Panc1 (cell line): Measurements from ENCODE around the gene LENG8. TPM values are rescaled to one million over a fixed set of nuclear protein-coding genes. Genes with fewer than 3 reads are reported as not detected.

ENCODE experiments used
- ATAC-seq: fragments of 200-7000 bp; cut with Tn5 transposase; 2 replicates; pipeline ENCODE4 v1.9.1; 2020; ENCODE audit warnings: mild to moderate bottlenecking, moderate library complexity
- Bru-seq: library from RNA; stranded (reverse); fragments of 400-500 nt; gene quantifications from one replicate; lab custom pipeline; 2021; lab: Mats Ljungman, UMichigan
- BruChase-seq, 2 experiments: library from RNA; stranded (reverse); fragments of 400-500 nt; gene quantifications; one replicate each; lab custom pipeline; 2021; lab: Mats Ljungman, UMichigan
- BruUV-seq: library from RNA; stranded (reverse); fragments of 400-500 nt; replicated peaks from 2 replicates; lab custom pipeline; 2021; lab: Mats Ljungman, UMichigan
- CTCF ChIA-PET: fragments of 300-600 bp; sonication (Branson Sonifier 250); formaldehyde crosslinking; loops from one replicate; lab custom pipeline; 2022; ENCODE audit warnings: antibody characterized with exemption; lab: Charles Lee
- POLR2A ChIA-PET: fragments of 300-600 bp; sonication (Branson Sonifier 250); formaldehyde crosslinking; loops from one replicate; lab custom pipeline; 2022; ENCODE audit warnings: antibody characterized with exemption; lab: Charles Lee
- DNase-seq: peaks from one replicate; pipeline ENCODE4 v3.0.0-alpha.2; 2010; ENCODE audit warnings: low read depth, low spot score
- H3K27ac ChIP-seq: 2 replicates; pipeline ENCODE4 v1.5.1; 2011; ENCODE audit warnings: mild to moderate bottlenecking, low read length, inconsistent platforms
- H3K27me3 ChIP-seq: fragments of 200-500 bp; sonication (Bioruptor generic); 2 replicates; pipeline ENCODE4 v1.6.0; 2014; ENCODE audit warnings: low read length, inconsistent platforms; ENCODE audit not compliant: control insufficient read depth, insufficient read depth
- H3K36me3 ChIP-seq: fragments of 200-500 bp; sonication (Bioruptor generic); 2 replicates; pipeline ENCODE4 v1.5.1; 2014; ENCODE audit warnings: inconsistent platforms, mild to moderate bottlenecking, low read length, moderate library complexity; ENCODE audit not compliant: control insufficient read depth, insufficient read depth
- H3K4me1 ChIP-seq: 2 replicates; pipeline ENCODE4 v1.5.1; 2011; ENCODE audit warnings: inconsistent platforms, mild to moderate bottlenecking, low read length, moderate library complexity; ENCODE audit not compliant: control insufficient read depth, insufficient read depth
- H3K4me3 ChIP-seq, 2 experiments: 2 replicates each; pipeline ENCODE4 v1.5.1; 2011 to 2012; ENCODE audit warnings: low read depth in 2 of 2, low read length in 2 of 2, mild to moderate bottlenecking in 2 of 2, inconsistent platforms in 1 of 2, moderate library complexity in 1 of 2
- H3K9me3 ChIP-seq: fragments of 200-500 bp; sonication (Bioruptor generic); 2 replicates; pipeline ENCODE4 v1.5.1; 2014; ENCODE audit warnings: low read depth, mild to moderate bottlenecking, inconsistent platforms, low read length, moderate library complexity; ENCODE audit not compliant: control insufficient read depth, insufficient read depth
- POLR2AphosphoS5 ChIP-seq: IDR thresholded peaks from 2 replicates; pipeline ENCODE4 v1.6.1; 2012; ENCODE audit warnings: mild to moderate bottlenecking, low read depth, low read length, moderate library complexity
- REST ChIP-seq, 2 experiments: IDR thresholded peaks; 2 replicates each; pipeline ENCODE4 v1.6.1; 2011 to 2012; ENCODE audit warnings: low read depth in 2 of 2, control low read depth in 1 of 2, low read length in 1 of 2, mild to moderate bottlenecking in 1 of 2, moderate library complexity in 1 of 2; ENCODE audit not compliant: insufficient read depth in 1 of 2
- SIN3A ChIP-seq: IDR thresholded peaks from 2 replicates; pipeline ENCODE4 v1.6.1; 2012; ENCODE audit warnings: low read depth, mild to moderate bottlenecking, low read length, moderate library complexity, borderline replicate concordance; ENCODE audit not compliant: insufficient read depth
- TCF7L2 ChIP-seq: IDR thresholded peaks from 2 replicates; pipeline ENCODE4 v1.6.1; 2011; ENCODE audit warnings: mild to moderate bottlenecking, low read depth, low read length, inconsistent platforms
- in situ Hi-C: cut with HindIII; loops from 2 replicates; pipeline ENCODE4 v1.10.0; 2016; ENCODE audit warnings: low sequenced_read_pairs, low pct_unique_long_range_greater_than_20kb
- intact Hi-C: fragments of 100-400 bp; cut with micrococcal nuclease; formaldehyde crosslinking; loops from one replicate; pipeline ENCODE4 v1.10.0; 2022; ENCODE audit not compliant: unreplicated experiment
- long read RNA-seq: library from polyadenylated mRNA; unstranded; transcript quantifications from one replicate; pipeline ENCODE4 v2.0.0, GENCODE V29; 2021; ENCODE audit not compliant: unreplicated experiment
- polyA plus RNA-seq: library from polyadenylated mRNA; unstranded; fragments of >200 nt; gene quantifications from one replicate; pipeline ENCODE4 v1.2.1, GENCODE V29; 2012; ENCODE audit warnings: missing spikeins; ENCODE audit not compliant: insufficient read length
- total RNA-seq: library from RNA; stranded (reverse); gene quantifications from one replicate; pipeline ENCODE4 v1.2.1, GENCODE V29; 2021; ENCODE audit not compliant: unreplicated experiment
- TF ChIP-seq, protein P1 (sequence below): fragments of 450-650 bp; IDR thresholded peaks from 2 replicates; pipeline ENCODE4 v1.5.1; 2017; ENCODE audit warnings: mild to moderate bottlenecking

Gene LENG8
- 268 TPM for total RNA-seq
- 274 TPM for polyA plus RNA-seq
- Bru-seq, nascent RNA = percentile 96 among the genes with signal in this experiment
- percentile 98 among the genes with signal in this experiment for BruChase-seq, experiment 1, labeled RNA remaining after a 2-hour chase
- BruChase-seq, experiment 2, labeled RNA remaining after a 6-hour chase = percentile 99 among the genes with signal in this experiment
- long read RNA-seq, full-length matches to known transcripts = 4 of 191 reads
- long read RNA-seq, partial matches to known transcripts = 20 of 191 reads
- long read RNA-seq, other reads (novel, unspliced or antisense) = 167 of 191 reads

DNA sequence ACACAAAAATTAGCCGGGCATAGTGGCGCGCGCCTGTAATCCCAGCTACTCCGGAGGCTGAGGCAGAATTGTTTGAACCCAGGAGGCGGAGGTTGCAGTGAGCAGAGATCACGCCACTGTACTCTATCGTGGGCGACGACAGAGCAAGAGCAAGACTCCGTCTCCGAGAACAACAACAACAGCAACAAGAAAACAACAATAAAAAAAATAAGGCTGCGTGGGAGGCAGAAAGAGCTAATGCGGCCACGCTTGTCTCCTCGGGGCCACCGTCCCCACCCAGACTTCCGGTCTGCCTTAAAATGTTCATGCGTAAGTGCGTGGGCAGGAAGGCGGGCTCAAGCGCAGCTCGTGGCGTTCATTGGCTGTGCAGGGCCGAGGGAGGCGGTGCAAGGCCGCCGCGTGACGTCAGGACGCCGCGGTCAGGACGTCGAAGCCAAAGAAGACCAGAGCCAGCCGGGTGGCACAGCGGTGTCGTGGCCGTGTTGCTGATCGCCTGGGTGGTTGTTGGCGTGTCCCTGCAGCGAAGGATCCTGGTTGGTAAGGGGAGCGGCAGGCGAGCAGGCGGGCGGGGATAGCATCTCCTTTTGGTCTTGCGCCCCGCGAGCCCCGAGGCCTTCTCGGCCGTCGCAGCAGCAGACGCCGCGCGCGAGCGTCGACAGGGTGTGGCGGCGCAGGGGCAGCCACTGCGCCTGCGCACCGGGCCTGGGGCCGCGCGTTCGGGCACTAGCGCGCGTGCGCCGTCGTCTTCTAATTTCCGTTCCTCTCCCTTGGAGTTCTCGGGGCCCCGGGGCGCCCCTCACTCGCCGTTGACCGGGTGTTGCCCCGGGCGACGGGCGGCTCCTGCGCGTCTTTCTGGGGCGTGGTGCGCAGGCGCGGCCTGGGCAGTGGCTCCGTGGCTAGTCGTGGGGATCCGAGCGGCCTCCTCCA lies at the start of gene LENG8:
Gene LENG8, plus strand, starts transcription at position 426 of the 927 bp plus-strand sequence. CDS start 2,146 bp downstream, outside the sequence.
- Histone ChIP-seq H3K27ac (peak within 1 kb of the TSS; percentile 96), H3K9me3 (no peaks in the 10 kb centered on the region), H3K4me3 (peak within 1 kb of the TSS; percentile 85 to 97), H3K4me1 (peaks cover 20% of the 10 kb centered on the region), H3K36me3 (peaks cover 28% of the 10 kb centered on the region), H3K27me3 (no peaks in the 10 kb centered on the region)
- intact Hi-C loops (no loop called here), in situ Hi-C loops (no loop called here)
- BruUV-seq = no TSS peak
- ChIA-PET POLR2A (interaction anchor here (0.6 to 2.1 kb wide), 5 partner anchors 11 to 243 kb away, joined by 3 to 20 read pairs (median 6); partner anchors contain the start of gene LENG9), CTCF (interaction anchor here (1.1 kb wide), 1 partner anchor 10 kb away, joined by 4 read pairs; no protein-coding TSS in a partner anchor)
- TF ChIP-seq SIN3A (peak; percentile 78; the same call in 1 of the 2 replicates), TCF7L2 (no peak; the same call in 1 of the 2 replicates), REST (IDR thresholded peaks at IDR 0.05; ENCODE audit: insufficient read depth in 1 of 2, low read depth in 2 of 2, low read length in 1 of 2) (peak in 1 of 2 experiments; percentile 70; a peak in 1 of 4 replicates), POLR2AphosphoS5 (peak; percentile 99)
- TF ChIP-seq, protein P1, sequence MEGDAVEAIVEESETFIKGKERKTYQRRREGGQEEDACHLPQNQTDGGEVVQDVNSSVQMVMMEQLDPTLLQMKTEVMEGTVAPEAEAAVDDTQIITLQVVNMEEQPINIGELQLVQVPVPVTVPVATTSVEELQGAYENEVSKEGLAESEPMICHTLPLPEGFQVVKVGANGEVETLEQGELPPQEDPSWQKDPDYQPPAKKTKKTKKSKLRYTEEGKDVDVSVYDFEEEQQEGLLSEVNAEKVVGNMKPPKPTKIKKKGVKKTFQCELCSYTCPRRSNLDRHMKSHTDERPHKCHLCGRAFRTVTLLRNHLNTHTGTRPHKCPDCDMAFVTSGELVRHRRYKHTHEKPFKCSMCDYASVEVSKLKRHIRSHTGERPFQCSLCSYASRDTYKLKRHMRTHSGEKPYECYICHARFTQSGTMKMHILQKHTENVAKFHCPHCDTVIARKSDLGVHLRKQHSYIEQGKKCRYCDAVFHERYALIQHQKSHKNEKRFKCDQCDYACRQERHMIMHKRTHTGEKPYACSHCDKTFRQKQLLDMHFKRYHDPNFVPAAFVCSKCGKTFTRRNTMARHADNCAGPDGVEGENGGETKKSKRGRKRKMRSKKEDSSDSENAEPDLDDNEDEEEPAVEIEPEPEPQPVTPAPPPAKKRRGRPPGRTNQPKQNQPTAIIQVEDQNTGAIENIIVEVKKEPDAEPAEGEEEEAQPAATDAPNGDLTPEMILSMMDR = no peak
- DNase-seq (peak; percentile 94), ATAC-seq (peak; percentile 97)

DNA sequence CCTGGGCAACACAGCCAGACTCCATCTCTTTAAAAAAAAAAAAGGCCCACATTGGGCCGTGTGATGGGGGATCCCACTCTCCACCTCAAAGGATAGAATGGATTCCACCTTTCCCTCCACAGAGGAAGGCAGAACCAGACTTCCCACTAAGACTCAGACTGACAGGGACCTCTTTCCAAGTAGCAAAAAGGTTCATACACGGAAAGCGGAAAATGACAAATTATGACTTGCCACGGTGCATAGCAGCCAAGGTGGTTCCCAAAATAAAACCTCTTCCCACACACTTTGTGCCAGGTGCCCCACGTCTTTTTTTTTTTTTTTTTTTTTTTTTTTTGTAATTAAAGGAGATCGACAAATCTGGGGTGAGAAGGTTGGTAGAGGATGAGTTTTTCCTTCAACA lies 48.1 kb upstream of the LENG8 start:
- BruUV-seq = no TSS peak
- Histone ChIP-seq H3K4me1 (no peaks in the 10 kb centered on the region), H3K9me3 (no peaks in the 10 kb centered on the region), H3K27me3 (no peaks in the 10 kb centered on the region), H3K36me3 (no peaks in the 10 kb centered on the region), H3K27ac (no peak overlapping the region), H3K4me3 (no peak overlapping the region)
- in situ Hi-C loops = no loop called here
- no peak for TF ChIP-seq POLR2AphosphoS5
- TF ChIP-seq SIN3A = no peak
- TF ChIP-seq, protein P1 = no peak
- TF ChIP-seq REST (IDR thresholded peaks at IDR 0.05; ENCODE audit: insufficient read depth in 1 of 2, low read depth in 2 of 2, low read length in 1 of 2) = no peak
- no peak for TF ChIP-seq TCF7L2
- ATAC-seq (no peak), DNase-seq (no peak)
- intact Hi-C loops = no loop called here
- ChIA-PET CTCF (no interaction called here), POLR2A (no interaction called here)
